T47D (cell line): ENCODE data around the gene HOXC5.

Source experiments
- DNase-seq, 2 experiments: peaks; one replicate each; pipeline versions ENCODE4 v3.0.0 to v3.0.0-alpha.2; 2011 to 2012; ENCODE audit warnings: low read depth in 1 of 2, low spot score in 1 of 2
- JUND ChIP-seq: IDR thresholded peaks from 2 replicates; pipeline ENCODE4 v1.6.1; 2012; ENCODE audit warnings: low read depth
- in situ Hi-C: cut with HindIII; loops from 2 replicates; pipeline ENCODE4 v1.10.0; 2016; ENCODE audit warnings: low sequenced_read_pairs, low pct_unique_long_range_greater_than_20kb

HOXC5 gene

DNA sequence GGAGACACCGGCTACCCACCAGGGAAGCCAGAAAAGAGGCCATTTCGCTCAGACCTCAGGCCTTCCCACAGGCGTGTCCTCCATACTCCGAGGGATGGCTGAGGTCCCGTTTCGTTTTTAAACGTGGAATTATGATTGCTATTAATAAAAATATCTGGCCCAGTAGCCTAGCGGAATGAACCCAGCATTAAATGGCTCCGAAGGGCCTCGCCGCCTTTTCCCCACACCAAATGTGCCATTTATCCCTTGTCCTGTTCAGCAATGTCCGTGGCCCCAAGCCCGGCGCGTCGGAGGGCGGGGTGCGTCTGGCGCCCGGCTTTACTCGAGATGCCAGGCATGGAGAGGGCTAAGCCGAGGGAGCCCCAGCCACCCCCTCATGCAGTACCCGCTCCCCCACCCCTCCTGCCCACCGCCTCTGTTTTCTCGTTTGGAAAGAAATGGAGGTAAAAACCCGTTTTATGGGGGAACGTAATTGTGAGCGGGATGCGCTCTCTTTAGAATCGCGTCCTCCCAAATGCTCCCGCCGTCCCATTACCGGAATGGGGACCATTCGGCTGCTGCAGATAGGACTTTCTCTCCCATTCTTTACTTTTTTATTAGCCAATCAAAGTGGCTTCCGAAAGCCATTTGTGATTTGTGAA, 18.4 kb upstream of the HOXC5 start:
- TF ChIP-seq JUND = no peak
- in situ Hi-C loops = loop anchor here (25.0 kb wide), 1 partner anchor 173 kb away; the partner anchor contains the start of gene SMUG1

DNA sequence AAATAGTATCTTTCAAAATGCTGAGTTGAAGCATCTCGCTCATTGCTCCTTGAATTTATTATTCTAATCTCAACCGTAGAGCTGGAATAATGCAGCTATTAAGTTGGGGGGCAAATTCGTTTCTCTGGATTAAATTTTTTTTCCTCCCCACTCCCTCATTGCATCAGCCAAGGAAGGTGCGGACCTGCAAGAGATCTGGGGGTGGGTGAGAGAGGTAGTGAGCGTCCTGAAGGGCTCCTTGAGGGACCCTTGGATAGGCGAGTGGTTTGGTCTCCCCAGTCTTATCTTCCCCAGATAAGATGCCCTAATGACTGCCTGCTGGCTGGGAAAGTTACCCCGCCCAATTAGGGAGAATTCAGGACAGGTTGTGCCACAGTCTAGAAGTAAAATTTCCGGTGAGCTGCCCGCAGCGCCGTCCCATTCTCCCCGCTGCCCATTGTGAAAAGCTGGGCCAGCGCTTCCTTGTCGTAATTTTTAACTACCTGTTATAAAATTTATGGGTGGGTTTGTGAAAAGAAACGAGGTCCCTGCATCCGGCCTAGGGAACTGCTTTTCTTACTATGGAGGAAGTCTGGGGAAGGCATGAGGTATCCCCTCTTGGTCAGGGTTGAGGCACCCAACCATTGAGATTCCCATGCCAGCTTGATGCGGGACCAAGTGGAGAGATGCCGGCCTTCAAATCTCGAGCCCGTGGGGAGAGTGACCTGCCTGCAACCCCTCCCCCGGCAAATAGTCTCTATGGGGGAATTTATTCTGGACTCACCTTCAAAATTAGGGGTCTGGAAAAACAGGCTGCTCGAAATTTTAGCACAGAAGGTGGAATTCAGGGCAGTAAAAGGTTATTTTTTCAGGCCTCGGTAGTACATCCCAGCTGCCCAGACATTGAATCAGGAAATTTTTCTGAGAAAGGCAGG, 17.6 kb upstream of the HOXC5 start:
- in situ Hi-C loops = loop anchor here (25.0 kb wide), 1 partner anchor 172 kb away; the partner anchor contains the start of gene SMUG1
- no peak for DNase-seq
- TF ChIP-seq JUND = no peak

More for the DNA sequence above, 18.4 kb upstream of the HOXC5 start:
- no peak for DNase-seq

DNA sequence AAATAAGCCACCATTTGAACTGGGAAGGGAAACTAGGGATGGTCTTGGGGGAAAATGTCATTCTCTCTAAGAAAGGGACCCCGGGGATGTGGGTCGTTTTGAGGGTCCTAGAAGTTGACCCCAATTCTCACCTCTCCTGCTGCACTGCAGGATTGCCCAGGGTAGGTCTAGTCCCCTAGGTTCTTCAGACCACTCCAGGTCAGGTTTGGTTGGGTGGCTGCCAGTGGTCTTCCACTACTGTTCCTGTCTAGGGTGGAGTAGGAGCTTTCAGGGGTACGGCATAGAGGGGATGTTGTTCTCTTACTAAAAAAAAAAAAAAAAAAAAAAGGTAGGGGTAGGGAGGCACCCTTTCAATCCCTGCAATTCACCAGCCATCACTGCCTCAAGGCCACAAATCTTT, 16.8 kb upstream of the HOXC5 start:
- in situ Hi-C loops = loop anchor here (25.0 kb wide), 1 partner anchor 171 kb away; the partner anchor contains the start of gene SMUG1

DNA sequence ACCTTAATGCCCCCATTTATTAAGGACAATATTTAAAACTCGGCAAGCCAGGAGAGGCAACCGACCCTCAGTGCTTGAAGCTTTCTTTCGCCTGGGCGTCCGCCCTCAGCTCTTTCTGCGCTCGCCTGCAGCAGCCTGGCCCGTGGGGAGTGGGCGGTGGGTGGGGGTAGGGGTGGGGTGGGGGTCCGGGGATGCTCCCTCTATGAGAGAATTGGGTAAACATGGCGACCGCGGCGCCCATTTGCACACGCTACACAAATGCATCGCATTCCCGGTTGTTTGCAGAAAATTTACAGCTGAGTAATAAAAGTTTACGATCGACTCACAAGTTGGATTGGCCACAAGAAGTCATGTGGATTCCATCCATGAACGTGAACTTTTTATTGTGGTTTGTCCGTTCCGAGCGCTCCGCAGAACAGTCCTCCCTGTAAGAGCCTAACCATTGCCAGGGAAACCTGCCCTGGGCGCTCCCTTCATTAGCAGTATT, 16.3 kb upstream of the HOXC5 start:
- TF ChIP-seq JUND = no peak
- peak; percentile 86 to 98 for DNase-seq
- in situ Hi-C loops = loop anchor here (25.0 kb wide), 1 partner anchor 171 kb away; the partner anchor contains the start of gene SMUG1

More for the DNA sequence above, 16.8 kb upstream of the HOXC5 start:
- no peak for TF ChIP-seq JUND
- DNase-seq = no peak

DNA sequence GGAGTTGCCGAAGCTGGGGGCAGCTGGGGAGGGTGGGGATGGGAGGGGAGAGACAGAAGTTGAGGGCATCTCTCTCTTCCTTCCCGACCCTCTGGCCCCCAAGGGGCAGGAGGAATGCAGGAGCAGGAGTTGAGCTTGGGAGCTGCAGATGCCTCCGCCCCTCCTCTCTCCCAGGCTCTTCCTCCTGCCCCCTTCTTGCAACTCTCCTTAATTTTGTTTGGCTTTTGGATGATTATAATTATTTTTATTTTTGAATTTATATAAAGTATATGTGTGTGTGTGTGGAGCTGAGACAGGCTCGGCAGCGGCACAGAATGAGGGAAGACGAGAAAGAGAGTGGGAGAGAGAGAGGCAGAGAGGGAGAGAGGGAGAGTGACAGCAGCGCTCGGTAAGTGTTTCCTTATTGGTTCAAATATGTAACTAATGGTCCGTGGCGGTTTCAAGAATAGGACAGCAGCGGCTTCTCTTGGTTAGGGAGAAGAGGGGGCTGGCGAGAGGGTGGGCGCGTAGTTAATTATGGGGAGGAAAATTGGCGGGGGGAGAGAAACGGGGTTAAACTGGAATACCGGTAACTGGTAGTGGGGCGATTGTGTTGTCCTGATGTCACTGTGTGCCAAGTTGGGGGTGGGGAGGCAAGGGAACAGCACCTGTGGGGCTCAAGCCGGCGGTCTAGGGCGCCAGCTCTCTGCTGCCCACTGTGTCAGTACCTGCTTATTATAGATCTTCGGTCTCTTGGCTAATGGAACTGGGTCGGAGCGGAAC, 15.6 kb upstream of the HOXC5 start:
- no peak for TF ChIP-seq JUND
- DNase-seq = peak in 1 of 2 experiments; percentile 78
- in situ Hi-C loops = loop anchor here (25.0 kb wide), 1 partner anchor 170 kb away; the partner anchor contains the start of gene SMUG1

DNA sequence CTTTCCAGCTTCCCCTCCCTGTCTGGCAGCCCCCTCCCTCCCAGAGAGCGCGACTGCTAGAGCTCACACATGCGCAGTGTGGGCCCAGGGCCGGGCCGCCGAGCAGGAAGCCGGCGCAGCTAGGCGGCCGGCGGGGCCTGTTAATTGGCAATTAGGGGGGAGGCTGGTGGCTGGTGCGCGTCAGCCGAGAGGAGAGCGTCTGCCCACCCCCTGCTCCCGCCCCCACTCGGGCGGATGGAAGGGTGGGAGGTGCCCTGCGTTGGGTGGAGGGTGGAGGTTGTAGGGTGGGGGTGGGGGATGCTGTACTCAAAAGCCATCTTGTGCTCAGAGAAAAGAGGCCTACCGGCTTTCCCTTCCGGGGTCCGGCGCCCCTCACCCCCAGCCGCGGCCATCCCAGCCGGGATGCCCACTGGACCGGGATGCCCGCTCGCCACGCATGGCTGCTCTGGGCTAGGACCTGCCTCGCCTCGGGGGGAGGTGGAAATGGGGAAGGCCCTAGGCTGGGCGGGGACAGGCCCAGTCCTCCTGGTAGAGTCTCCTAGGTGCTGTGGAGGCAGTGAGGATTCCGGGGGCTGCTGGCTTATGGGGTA, 14.9 kb upstream of the HOXC5 start:
- in situ Hi-C loops = loop anchor here (25.0 kb wide), 1 partner anchor 169 kb away; the partner anchor contains the start of gene SMUG1
- peak; percentile 94 to 97 for DNase-seq

DNA sequence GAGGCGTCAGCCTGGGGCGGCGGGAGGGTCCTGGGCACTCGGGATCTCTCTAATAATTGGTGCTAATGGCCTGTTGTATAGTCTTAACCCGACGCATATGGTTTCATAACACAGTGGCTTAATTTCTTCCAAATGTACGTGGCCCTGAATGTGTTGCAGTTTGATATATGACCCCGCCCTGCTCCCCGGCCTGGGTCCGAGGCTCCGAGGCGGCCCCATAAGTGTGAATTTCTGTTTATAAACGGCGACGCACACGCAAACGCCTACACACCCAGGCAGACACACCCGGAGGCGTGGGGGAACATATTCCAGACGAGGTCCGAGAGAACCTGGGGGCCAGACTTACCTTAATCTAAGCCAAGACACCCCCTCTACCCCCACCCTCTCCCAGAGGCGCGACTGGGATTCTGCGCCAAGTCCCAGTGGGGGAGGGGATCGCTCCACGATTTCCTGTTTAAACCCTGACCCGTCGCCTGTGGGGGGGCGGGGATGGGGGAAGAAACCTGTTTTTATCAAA, 14.3 kb upstream of the HOXC5 start:
- no peak for TF ChIP-seq JUND
- DNase-seq = peak in 1 of 2 experiments; percentile 57
- in situ Hi-C loops = loop anchor here (25.0 kb wide), 1 partner anchor 169 kb away; the partner anchor contains the start of gene SMUG1

More for the DNA sequence above, 14.9 kb upstream of the HOXC5 start:
- no peak for TF ChIP-seq JUND

DNA sequence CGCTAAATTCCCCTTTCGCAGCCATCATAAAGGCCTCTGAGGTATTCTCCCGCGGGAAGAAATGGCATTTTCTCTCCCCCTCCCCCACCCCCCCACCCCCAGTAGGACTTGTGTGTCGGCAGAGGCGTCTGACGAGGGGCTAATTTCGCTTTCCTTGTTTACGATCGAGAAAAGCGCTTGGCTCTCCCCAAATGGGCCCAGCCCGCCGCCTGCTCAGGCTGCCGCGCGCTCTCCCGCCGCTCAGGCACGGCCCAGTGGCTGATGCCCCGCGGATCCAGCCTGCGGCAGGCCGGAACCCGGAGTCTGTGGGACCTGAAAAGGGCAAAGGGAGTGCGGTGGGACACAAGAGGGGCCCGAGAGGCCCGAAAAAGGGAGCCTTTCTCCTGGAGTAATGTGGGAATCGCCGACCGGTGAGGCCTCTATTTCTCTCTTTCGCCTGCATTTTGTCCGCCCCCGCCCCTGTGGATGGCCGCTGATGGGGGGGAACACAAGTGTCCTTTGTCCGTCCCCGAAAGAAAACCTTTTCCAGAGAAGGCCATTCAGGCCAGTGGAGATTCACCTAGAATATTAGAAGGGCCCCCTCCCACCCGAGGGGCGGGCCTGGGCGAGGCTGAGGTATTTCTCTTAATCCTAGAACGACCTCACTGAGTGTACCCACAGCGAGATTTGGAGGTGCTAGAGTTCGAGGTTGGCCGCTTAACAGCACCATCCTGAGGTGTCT, 13.6 kb upstream of the HOXC5 start:
- DNase-seq = no peak
- no peak for TF ChIP-seq JUND
- in situ Hi-C loops = loop anchor here (25.0 kb wide), 1 partner anchor 168 kb away; the partner anchor contains the start of gene SMUG1

DNA sequence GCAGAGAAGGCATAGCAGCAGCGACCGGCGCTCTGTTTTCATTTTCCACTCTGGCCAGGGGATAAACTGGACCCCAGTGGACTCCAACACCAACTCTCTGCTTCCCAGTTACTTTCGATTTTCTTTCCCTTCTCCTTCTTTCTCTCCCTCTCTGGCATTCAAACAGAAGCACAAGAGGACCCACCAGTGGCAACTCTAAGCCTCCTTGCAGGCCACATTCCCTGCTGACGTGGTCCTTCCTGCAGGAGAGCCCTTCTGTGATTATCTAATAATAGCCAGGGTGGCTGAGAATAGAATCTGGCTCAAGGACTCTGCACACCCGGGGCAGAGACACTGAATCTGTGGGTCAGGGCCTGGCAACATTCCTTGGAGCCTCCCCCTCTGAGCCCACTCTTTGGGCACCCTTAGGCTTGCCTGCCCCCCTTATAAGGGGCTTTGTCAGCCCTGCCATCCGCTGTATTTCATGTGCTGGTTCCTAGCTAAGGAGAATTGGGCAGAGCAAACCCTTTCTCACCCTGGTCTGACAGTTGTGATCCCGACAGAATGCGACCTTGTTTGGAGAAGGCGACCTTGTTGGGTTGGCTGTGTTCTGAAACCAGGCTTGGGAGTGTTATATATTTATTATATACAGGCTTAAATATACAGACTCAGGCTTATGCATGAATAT, 12.8 kb upstream of the HOXC5 start:
- no peak for DNase-seq
- in situ Hi-C loops = loop anchor here (25.0 kb wide), 1 partner anchor 167 kb away; the partner anchor contains the start of gene SMUG1
- TF ChIP-seq JUND = no peak

DNA sequence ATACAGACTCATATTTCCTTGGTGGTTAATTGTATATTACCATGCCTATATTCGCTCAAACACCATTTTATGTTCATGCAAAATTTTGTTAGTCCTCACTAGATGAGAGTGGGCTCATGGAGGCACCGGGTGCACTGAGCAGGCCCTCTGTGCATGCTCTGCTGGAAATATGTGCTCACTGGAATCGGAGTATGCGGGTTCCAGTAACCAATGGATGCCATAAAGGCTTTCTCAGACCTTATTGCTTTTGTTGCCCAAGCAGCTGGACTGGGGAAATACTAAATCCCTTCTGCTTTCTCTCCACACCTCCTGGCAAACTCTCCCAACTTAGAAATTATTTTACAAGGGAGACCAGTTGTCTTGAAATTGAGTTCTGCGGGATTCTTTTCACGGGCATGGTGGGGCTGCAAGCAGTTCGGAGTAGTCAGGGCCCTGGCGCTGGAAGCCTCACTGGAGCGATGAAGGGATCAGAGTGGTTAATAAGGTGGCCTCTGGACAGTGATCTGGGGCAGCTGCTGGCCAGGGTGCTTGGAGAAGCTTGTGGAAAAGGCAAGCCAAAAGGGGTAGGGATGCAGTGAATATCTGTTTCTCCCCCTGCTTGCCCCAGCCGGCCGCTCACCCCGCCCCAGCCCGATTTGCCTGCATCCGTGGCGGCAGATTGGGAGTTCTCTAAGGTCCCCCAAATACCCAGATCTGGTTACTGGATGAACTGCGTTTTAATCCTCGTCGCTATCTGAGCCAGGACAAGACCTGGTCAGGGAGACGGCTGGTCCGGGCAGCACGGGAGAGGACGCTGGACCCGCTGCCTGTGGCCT, 12.1 kb upstream of the HOXC5 start:
- in situ Hi-C loops = loop anchor here (25.0 kb wide), 1 partner anchor 167 kb away; the partner anchor contains the start of gene SMUG1
- no peak for TF ChIP-seq JUND
- no peak for DNase-seq
